Hypothalamus (tissue), 51 donors: ENCODE data around the gene PDE4C.

Experiments used
- DNase-seq, 51 donors: peaks; one replicate each; lab custom pipeline; 2025; lab: John Stamatoyannopoulos, UW

The PDE4C gene

DNA sequence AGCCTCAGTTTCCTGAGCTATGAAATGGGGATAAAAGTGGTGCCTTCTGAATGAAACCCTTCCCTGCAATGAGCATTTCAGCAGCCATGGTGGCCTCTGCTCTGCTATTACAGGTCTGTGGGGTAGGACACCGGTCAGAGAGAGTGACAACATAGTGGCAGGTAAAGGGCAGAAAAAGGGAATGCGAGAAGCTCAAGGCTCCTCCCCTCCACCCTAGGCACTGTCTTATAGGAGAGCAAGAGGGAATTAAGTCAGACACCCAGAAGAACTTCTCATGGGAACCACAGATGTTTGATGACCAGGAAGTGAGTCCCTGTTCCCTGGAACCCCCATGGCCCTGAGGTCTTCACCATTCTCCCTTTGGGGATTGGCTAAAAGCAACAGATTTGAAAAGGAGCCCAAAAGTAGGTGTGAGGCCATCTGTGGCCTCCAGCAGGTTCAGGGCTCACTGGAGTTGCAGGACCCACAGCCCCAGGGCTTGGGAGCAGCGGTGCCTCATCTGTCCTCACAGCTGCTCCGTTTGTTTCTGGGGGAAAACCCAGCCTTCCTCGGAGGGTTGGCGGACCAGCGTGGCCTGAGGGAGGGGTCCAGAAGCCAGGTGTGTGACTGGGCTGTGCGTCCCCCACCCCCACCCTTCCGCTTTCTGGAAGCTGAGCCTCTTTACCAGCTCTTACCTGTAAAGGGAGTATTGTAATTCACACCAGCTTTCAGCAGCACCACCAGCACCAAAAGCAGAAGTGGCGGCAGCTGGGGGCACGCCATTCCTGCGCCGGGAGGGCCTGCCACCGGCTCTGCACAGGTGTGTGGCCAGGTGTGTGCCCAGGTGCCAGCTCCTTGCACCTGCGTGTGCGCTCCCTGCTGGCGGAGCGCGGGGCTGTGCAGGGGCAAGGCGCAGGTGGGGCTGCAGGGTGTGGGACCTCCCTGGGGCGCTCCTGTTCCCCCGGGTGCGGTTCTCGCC, 28.6 kb upstream of the PDE4C start:
- no peak for DNase-seq

DNA sequence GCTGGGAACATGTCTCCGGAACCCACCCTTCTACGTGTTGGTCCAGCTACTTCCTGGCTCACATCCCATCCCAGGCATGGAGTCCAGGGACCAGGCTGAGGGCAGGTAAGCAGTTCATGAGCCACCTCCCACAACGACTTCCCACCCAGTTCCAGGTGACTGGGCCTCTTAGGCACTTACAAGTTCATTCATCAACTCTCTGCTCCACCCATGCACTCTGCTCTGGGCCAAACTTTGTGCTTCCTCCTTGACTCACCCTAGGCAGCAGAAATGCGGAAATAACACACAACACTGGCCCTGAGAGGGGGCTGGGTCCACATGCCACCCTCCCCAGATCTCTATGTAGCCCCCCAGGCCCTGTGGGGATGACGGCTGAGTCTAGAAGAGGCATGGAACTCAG, 27.5 kb upstream of the PDE4C start:
- no peak for DNase-seq

DNA sequence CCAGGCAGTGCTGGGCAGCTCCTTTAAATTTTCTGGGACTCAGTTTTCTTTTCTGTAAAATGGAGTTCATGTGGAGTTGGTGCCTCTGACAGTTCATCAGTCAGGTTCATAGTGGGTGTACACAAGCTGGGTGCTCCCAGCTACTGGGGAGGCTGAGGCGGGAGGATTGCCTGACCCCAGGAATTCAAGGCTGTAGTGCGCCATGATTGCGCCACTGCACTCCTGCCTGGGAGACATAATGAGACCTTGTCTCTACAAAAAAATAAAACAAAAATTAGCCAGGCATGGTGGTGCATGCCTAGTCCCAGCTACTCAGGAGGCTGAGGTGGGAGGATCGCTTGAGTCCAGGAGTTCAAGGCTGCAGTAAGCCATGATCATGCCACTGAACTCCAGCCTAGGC, 26.9 kb upstream of the PDE4C start:
- DNase-seq, result no peak

DNA sequence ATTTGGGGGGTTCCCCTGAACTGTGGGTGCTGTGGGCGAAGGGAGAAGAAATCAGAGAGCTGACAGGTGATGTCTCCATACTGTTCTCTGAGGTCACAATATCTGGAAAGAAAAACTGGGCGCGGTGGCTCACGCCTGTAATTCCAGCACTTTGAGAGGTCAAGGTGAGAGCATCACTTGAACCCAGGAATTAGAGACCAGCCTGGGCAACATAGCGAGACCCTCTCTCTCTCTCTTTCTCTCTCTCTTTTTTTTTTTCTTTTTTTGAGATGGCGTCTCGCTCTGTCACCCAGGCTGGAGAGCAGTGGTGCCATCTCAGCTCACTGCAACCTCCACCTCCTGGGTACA, 26.1 kb upstream of the PDE4C start:
- DNase-seq, result no peak

DNA sequence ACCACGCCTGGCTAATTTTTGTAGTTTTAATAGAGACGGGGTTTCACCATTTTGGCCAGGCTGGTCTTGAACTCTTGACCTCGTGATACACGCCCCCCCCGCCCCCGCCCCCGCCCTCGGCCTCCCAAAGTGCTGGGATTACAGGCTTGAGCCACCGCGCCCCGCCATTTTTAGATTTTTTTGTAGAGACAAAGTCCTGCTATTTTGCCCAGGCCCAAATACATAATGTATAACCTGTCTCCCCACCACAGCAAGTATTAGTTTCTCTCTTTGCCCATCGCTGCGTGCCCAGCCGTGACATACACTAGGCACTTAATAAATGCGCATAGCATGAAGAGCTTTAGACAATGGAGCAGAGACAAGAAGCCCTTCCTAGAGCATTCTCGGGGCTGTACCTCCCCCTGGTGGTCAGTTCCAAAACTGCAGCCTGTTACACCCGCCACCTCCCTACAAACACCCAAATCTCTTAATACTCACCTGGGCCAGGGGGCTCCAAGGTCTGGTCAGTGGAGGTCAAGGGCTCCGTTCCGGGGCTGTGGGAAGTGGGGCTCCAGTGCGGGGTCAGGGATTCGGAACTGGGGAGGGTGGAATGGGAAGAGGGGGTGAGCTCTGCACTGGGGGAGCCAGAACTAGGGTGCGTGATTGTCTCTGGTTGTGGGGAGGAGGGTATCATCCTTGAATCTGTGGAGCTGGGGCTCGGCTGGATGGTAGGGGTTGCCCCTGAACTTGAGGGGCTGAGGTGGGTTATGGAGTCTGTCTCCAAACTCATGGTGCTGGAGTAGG, 25.5 kb upstream of the PDE4C start:
- DNase-seq, result peak in 48 of 51 donors; percentile 3 to 79 (median 39)

DNA sequence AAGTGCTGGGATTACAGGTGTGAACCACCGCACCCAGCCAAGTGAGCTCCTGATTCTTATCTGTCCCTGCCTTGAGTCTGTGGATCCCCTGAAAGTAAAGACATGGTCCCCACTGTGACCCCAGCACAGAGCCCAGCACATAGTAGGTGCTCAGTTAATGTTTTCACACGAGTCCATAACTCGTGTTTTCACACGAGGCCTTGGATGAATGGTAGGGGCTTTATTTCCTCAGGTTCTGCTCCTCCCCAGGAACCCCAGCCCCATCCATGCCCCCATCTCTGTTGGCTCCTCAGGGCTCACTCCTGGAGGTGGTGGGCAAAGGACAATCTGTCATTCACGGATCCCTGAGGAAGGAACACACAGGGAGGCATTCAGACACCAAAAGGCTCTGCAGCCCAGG, 23.6 kb upstream of the PDE4C start:
- no peak for DNase-seq

DNA sequence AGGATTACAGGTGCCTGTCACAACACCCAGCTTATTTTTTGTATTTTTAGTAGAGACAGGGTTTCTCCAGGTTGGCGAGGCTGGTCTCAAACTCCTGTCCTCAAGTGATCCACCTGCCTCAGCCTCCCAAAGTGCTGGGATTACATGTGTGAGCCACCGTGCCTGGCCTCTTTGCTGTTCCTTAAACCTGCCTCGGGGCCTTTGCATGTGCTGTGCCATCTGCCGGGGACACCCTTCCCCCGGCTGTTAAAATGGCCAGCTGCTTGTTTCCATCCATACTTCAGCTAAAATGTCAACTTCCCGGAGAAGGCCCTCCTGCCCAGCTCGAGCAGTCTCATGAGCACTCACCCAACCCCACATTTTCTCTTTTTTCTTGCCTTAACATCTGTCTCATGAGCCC, 19.1 kb upstream of the PDE4C start:
- no peak for DNase-seq

DNA sequence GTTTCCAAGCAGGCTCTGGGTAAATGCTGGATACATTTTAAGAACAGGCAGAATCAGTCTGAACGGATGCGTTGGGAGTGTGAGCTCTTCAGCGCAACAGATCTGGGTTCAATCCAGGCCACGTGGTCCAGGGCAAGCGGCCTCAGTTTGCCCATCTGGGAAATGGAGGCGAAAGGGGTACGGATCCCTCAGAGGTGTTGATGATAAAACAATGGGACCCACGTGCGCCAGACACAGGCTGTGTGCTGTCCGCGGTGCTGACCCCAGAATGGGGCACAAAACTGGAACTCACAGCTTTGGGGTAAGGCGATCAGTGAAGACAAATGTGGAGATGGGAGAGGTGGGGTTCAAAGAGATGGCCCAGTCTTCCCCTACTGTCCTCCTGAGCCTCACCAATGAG, 13.1 kb upstream of the PDE4C start:
- DNase-seq, result no peak

DNA sequence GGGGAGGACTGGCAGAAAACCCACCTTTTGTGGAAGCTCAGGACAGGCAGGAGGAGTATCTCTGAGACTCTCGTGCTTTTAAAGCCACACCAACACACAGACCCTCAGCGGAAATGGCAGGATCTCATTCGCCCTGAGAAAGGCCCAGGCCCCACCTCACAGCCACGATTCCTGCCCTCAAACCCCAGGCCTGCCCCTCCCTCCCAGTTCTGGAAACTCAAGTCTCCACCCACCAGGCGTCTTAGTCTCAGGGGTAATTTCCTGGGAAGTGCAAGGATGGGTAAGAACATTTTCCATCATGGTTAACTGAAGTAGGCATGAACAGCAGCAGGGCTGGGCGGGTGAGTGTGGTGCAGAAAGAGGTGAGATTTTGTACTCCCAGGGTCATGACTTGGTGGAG, 8.0 kb upstream of the PDE4C start:
- no peak for DNase-seq

GRCh38 chr19:18233224-18233825, 7.1 kb upstream of the PDE4C start:
- peak in 5 of 51 donors; percentile 4 to 35 (median 19) for DNase-seq

- peak in 1 of 51 donors; percentile 21 for DNase-seq
These were observed 6.4 kb upstream of the PDE4C start for GRCh38 chr19:18232540-18233223.

- DNase-seq, result no peak
These were observed 5.5 kb upstream of the PDE4C start for GRCh38 chr19:18231775-18232174.

DNA sequence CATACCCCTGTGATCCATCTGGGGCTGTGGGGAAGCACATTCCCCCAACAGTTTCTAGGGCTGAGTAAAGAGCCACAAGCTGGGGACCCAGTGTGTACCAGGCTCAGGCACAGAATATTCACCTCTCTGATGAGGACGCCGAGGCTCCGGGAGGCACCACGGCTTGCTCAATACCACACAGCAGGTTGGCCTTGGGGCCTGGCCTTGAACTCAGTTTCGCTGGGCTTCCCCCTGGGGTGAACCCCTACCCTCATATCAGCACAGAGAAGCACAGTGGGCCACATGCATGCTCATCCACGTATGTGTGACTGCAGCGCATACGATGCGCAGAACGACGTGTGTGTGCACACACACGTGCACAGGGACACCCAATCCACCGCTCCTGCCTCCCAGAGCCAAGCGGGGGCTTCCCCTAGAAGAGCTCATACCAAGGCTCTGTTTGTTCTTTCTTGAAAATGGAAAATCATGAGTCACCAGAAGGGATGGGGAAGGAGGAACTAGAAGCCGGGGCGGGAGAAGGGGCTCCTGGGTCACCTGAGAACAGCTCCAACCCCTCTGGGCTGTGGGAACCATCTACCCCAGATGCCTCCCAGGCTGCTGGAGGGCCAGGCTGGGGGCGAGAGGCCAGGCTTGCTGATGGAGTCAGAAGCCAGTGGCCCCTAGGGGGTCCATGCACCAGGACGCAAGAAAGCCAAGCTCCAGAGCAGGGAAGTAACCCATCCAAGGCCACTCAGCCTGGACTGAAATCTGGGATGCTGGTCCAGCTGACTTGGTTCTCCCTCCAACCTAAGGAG, 4.9 kb upstream of the PDE4C start:
- DNase-seq, result peak in 3 of 51 donors; percentile 16 to 41 (median 24)

- no peak for DNase-seq
These were observed 3.7 kb upstream of the PDE4C start for GRCh38 chr19:18229915-18230314.

DNA sequence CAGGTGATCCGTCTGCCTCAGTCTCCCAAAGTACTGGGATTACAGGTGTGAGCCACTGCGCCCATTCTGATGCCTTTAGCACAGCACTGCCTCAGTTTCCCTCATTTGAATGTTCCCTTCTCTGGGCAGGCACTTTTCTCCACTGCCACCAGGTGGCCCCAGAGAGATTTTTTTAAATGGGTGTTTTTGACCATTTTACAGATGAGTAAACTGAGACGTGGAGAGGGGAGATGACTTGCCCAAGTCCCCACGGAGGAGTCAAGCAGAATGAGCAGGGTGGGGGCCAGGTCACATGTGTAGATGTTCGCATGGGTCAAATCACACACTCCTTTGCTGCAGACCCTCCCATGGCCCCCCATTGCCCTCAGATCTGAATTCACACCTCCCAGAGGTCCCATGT, 3.2 kb upstream of the PDE4C start:
- no peak for DNase-seq

- no peak for DNase-seq
These were observed 1.6 kb upstream of the PDE4C start for GRCh38 chr19:18227781-18228271.

- no peak for DNase-seq
These were observed 930 bp upstream of the PDE4C start for GRCh38 chr19:18226956-18227780.

- DNase-seq, result peak in 1 of 51 donors; percentile 2
These were observed 910 bp downstream of the PDE4C start for GRCh38 chr19:18225355-18225701.
